Activated naive CD4-positive, alpha-beta T cell treated with anti-CD3 and anti-CD28 coated beads, Interleukin-2, amount 10 ng/mL, durations not matched to agents 7 days and 5 days (primary cell): ENCODE data around the gene ARHGAP1.
"Not testable (repeated sequence)": the region's sequence is repeated elsewhere in the genome, so short reads cannot be mapped to it uniquely, and the experiment has no call there.

Source experiments
- CTCF ChIA-PET: fragments of 350-600 bp; sonication (Branson Sonifier 250); formaldehyde crosslinking; loops from one replicate; lab custom pipeline; 2021; ENCODE audit warnings: antibody characterized with exemption; lab: Charles Lee
- DNase-seq: peaks from one replicate; pipeline ENCODE4 v3.0.0-alpha.2; 2020
- H3K27ac Mint-ChIP-seq: one replicate; pipeline ENCODE4 v1.8.0; 2021; ENCODE audit warnings: mild to moderate bottlenecking, moderate library complexity, mixed read lengths
- H3K27me3 Mint-ChIP-seq: one replicate; pipeline ENCODE4 v1.8.0; 2021; ENCODE audit warnings: mild to moderate bottlenecking, mixed read lengths
- H3K36me3 Mint-ChIP-seq: one replicate; pipeline ENCODE4 v1.8.0; 2021; ENCODE audit warnings: mixed read lengths
- H3K4me1 Mint-ChIP-seq: one replicate; pipeline ENCODE4 v1.8.0; 2021; ENCODE audit warnings: mixed read lengths
- H3K4me3 Mint-ChIP-seq: one replicate; pipeline ENCODE4 v1.8.0; 2021; ENCODE audit warnings: mild to moderate bottlenecking, moderate library complexity, mixed read lengths
- H3K9me3 Mint-ChIP-seq: one replicate; pipeline ENCODE4 v1.8.0; 2021; ENCODE audit warnings: mixed read lengths

The ARHGAP1 gene

DNA sequence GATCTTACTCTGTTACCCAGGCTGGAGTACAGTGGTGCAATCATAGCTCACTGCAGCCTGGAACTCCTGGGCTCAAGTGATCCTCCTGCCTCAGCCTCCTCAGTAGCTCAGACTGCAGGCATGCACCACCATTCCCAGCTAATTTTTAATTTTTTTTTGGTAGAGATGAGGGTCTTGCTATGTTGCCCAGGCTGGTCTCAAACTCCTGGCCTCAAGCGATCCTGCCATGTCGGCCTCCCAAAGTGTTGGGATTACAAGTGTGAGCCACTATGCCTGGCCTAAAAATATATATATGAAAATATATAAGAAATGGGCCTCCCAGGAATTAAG lies 17.4 kb upstream of the ARHGAP1 start:
- H3K4me3 Mint-ChIP-seq, DNase-seq, H3K27ac Mint-ChIP-seq, H3K36me3 Mint-ChIP-seq, H3K9me3 Mint-ChIP-seq, CTCF ChIA-PET: not testable (repeated sequence)
- Mint-ChIP-seq H3K4me1 (peaks cover 11% of the 10 kb centered on the region), H3K27me3 (peaks cover 14% of the 10 kb centered on the region)

DNA sequence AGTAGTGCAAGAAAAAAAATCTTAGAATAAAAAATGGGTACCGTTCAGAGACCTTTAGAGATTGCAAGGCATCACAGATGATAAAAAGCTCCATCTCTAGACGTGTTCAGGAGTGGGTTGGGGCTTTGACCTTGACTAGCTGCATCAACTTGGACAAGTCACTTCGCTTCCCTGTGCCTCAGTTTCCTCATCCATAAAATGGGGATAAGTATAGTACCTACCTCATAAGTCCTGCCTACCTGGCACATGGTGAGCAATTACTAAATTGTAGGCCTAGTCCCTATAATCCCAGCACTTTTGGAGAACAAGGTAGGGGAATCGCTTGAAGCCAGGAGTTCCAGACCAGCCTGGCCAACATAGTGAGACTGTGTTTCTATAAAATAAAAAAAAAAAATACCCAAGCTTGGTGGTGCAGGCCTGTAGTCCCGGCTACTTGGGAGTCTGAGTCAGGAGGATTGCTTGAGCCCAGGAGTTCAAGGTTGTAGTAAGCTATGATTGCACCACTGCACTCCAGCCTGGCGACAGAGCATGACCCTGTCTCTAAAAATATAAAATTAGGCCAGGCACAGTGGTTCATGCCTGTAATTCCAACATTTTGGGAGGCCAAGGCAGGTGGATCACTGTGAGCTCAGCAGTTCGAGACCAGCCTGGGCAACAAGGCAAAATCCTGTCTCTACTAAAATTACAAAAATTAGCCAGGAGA lies 12.6 kb upstream of the ARHGAP1 start:
- Mint-ChIP-seq H3K27me3 (no peaks in the 10 kb centered on the region), H3K36me3 (peaks cover 2% of the 10 kb centered on the region), H3K27ac (no peak overlapping the region)

DNA sequence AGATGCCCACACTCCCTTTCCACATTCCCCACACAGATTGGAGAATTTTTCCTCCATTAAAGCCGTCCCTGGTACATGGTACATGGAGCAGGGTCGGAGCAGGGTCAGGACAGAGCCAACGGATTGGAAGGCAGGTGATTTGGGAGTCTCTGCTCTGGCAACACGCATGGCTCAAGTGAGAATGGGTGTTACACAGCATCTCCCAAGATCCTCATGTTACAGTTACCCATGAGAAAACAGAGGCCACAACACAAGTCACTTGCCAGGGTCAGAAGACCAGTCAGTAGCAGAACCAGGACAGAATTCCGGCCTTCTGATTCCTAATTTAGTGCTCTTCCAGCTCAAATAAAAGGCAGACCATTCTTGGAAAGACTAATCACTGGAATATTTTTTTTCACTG lies 10.9 kb upstream of the ARHGAP1 start:
- CTCF ChIA-PET = no interaction called here
- H3K4me3 Mint-ChIP-seq = no peak overlapping the region
- no peak overlapping the region for H3K27ac Mint-ChIP-seq
- no peak for DNase-seq
- no peaks in the 10 kb centered on the region for H3K4me1 Mint-ChIP-seq
- no peaks in the 10 kb centered on the region for H3K9me3 Mint-ChIP-seq
- H3K27me3 Mint-ChIP-seq = no peaks in the 10 kb centered on the region
- peaks cover 17% of the 10 kb centered on the region for H3K36me3 Mint-ChIP-seq

More for the DNA sequence above, 12.6 kb upstream of the ARHGAP1 start:
- no peak for DNase-seq
- no peak overlapping the region for H3K4me3 Mint-ChIP-seq
- peaks cover under 1% of the 10 kb centered on the region for H3K4me1 Mint-ChIP-seq
- CTCF ChIA-PET = no interaction called here
- no peaks in the 10 kb centered on the region for H3K9me3 Mint-ChIP-seq

DNA sequence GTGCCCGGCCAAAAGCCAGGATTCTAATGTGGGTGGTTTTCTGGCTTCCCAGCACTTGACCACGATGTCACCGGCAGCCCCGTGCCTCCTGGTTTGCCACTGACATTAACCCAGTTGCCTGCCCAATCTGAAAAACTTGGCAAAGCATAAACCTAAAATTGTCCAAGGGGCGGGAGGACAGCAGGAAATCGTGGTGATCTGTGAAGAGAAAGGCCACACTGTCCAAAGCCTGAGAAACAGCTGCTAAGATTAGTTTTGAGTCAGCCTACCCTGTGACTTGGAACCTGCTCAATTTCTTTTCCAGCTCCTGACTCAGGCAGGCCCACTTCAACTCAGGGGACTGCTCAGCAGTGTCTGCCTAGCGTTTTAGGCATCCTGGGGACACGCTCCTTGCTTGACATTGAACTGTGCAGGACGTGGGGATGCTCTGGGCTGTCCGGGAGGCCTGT lies 10.4 kb upstream of the ARHGAP1 start:
- CTCF ChIA-PET = no interaction called here
- Mint-ChIP-seq H3K4me1 (no peaks in the 10 kb centered on the region), H3K9me3 (no peaks in the 10 kb centered on the region), H3K27me3 (no peaks in the 10 kb centered on the region), H3K4me3 (no peak overlapping the region), H3K27ac (no peak overlapping the region), H3K36me3 (peaks cover 21% of the 10 kb centered on the region)
- no peak for DNase-seq

DNA sequence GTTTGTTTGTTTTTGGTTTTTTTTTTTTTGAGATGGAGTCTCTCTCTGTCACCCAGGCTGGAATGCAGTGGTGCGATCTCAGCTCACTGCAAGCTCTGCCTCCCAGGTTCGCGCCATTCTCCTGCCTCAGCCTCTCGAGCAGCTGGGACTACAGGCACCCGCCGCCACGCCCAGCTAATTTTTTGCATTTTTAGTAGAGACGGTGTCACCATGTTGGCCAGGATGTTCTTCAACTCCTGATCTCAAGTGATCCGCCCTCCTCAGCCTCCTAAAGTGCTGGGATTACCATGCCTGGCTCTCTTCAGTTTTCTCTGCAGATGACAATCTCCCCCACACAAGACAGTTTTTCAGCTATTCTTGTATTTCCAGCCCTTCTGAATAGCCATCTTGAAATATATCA lies 8.9 kb upstream of the ARHGAP1 start:
- H3K4me1 Mint-ChIP-seq, H3K27ac Mint-ChIP-seq, H3K9me3 Mint-ChIP-seq, H3K27me3 Mint-ChIP-seq, DNase-seq, CTCF ChIA-PET, H3K4me3 Mint-ChIP-seq: not testable (repeated sequence)
- peaks cover 27% of the 10 kb centered on the region for H3K36me3 Mint-ChIP-seq

DNA sequence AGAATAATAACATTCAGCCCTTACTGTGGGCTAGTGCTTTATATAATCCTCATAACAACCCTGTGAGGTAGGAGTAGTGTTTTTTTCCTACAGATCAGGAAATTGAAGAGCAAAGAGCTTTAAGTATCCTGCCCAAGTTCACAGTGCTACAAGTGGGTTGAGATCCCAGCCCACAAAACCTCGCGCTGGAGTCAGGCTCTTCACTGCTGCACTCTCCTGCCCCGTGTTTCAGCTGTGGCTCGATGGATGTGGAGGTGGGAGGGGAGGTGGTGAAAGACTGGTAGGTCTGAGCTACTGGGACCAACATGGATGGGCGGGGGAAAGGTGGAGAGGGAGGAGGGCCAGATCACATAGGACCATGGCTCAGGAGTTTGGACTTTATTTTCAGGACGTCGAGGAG lies 6.5 kb upstream of the ARHGAP1 start:
- no peaks in the 10 kb centered on the region for H3K9me3 Mint-ChIP-seq
- H3K27ac Mint-ChIP-seq = no peak overlapping the region
- peaks cover 41% of the 10 kb centered on the region for H3K36me3 Mint-ChIP-seq
- peaks cover 18% of the 10 kb centered on the region for H3K4me1 Mint-ChIP-seq
- DNase-seq = no peak
- no peaks in the 10 kb centered on the region for H3K27me3 Mint-ChIP-seq
- CTCF ChIA-PET = no interaction called here
- no peak overlapping the region for H3K4me3 Mint-ChIP-seq

DNA sequence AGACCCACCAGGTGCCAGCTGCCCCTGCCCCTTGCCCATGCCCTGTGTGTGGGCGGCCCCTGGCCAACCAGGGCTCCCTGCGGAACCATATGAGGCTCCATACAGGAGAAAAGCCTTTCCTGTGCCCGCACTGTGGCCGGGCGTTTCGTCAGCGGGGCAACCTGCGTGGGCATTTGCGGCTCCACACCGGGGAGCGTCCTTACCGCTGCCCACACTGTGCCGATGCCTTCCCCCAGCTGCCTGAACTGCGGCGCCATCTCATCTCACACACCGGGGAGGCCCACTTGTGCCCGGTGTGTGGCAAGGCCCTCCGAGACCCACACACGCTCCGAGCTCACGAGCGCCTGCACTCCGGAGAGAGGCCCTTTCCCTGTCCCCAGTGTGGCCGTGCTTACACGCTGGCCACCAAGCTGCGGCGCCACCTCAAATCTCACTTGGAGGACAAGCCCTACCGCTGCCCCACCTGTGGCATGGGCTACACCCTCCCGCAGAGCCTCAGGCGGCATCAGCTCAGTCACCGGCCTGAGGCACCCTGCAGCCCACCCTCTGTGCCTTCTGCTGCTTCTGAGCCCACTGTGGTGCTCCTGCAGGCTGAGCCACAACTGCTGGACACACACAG lies 4.8 kb upstream of the ARHGAP1 start:
- H3K27ac Mint-ChIP-seq = no peak overlapping the region
- no peaks in the 10 kb centered on the region for H3K9me3 Mint-ChIP-seq
- H3K4me1 Mint-ChIP-seq = peaks cover 32% of the 10 kb centered on the region
- DNase-seq = no peak
- H3K27me3 Mint-ChIP-seq = no peaks in the 10 kb centered on the region
- CTCF ChIA-PET = no interaction called here
- peaks cover 54% of the 10 kb centered on the region for H3K36me3 Mint-ChIP-seq
- H3K4me3 Mint-ChIP-seq = no peak overlapping the region

DNA sequence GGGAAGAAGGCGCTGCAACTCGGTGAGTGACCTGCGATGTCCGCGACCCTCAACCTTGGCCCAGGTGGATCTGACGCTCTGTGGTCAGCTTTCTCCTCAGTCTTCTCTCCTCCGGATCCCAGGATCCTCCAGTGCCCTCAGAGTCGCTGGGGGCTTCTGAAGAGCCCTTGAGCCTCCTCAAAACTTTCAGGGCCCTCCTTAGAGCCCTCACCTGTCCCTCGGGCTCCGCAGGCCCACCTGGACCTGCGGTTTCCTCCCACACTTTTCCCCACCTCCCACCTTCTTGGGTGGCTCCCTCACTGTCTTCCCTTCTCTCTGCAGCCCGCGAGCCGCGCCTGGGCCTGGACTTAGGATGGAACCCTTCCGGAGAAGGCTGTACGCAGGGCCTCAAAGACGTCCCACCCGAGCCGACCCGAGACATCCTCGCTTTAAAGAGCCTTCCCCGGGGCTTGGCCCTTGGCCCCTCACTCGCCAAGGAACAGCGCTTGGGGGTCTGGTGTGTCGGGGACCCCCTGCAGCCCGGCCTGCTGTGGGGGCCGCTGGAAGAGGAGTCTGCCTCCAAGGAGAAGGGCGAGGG lies 747 bp upstream of the ARHGAP1 start:
- CTCF ChIA-PET = interaction anchor here (0.8 to 2.0 kb wide), 3 partner anchors 30 to 450 kb away, joined by 3 to 11 read pairs (median 3); no protein-coding TSS in a partner anchor
- Mint-ChIP-seq H3K27me3 (no peaks in the 10 kb centered on the region), H3K9me3 (no peaks in the 10 kb centered on the region), H3K36me3 (peaks cover 49% of the 10 kb centered on the region), H3K4me3 (peak overlapping the region; percentile 99), H3K4me1 (peaks cover 59% of the 10 kb centered on the region), H3K27ac (peak overlapping the region; percentile 98)
- peak; percentile 28 for DNase-seq

DNA sequence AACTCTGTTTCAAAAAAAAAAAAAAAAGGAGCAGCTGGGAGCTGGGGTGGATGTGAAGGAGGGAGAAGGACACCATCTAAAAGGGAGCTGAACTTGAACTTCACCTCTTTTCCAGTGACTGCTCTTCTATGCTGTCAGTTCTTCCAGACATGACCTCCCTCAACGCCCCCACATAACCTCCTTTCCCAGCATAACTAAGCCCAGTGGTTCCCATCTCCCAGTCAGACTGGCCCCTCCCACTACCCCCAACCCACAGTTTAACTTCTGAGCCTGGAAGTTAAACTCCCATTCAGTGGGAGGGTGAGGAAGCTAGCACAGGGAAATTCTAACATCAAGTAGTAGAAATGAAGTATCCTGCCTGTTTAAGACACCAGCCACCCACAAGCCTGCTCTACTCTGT lies 1.8 kb downstream of the ARHGAP1 start:
- Mint-ChIP-seq H3K27me3 (no peaks in the 10 kb centered on the region), H3K27ac (peak overlapping the region; percentile 76), H3K9me3 (no peaks in the 10 kb centered on the region), H3K4me3 (peak overlapping the region; percentile 99), H3K4me1 (peaks cover 62% of the 10 kb centered on the region), H3K36me3 (peaks cover 53% of the 10 kb centered on the region)
- CTCF ChIA-PET = interaction anchor here (1.0 to 1.1 kb wide), 2 partner anchors 29 to 80 kb away, joined by 3 to 5 read pairs; no protein-coding TSS in a partner anchor
- no peak for DNase-seq

DNA sequence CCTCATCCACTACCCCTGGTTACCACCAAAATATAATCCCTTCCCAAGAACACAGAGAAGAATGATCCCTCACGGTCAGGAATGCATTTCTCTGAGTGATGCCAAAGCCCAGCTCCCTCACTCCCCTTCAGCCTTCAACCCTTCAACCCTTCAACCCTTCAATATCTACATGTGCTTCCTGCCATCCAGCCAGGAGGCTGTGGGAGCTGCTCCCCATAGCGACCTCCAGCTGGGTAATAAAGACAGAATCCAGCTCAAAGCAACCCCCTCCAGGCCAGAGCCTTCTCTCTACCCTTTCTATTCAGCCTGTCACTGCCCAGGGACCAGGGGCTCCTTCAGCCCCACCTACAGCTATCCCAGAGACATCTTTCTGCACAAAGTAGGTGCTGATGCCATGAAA lies 2.7 kb downstream of the ARHGAP1 start:
- DNase-seq = no peak
- no peaks in the 10 kb centered on the region for H3K27me3 Mint-ChIP-seq
- CTCF ChIA-PET = interaction anchor here (0.5 to 1.1 kb wide), 2 partner anchors 29 to 100 kb away, joined by 3 read pairs; no protein-coding TSS in a partner anchor
- peaks cover 53% of the 10 kb centered on the region for H3K4me1 Mint-ChIP-seq
- H3K36me3 Mint-ChIP-seq = peaks cover 48% of the 10 kb centered on the region
- H3K9me3 Mint-ChIP-seq = no peaks in the 10 kb centered on the region
- H3K27ac Mint-ChIP-seq = no peak overlapping the region
- peak overlapping the region; percentile 19 for H3K4me3 Mint-ChIP-seq

DNA sequence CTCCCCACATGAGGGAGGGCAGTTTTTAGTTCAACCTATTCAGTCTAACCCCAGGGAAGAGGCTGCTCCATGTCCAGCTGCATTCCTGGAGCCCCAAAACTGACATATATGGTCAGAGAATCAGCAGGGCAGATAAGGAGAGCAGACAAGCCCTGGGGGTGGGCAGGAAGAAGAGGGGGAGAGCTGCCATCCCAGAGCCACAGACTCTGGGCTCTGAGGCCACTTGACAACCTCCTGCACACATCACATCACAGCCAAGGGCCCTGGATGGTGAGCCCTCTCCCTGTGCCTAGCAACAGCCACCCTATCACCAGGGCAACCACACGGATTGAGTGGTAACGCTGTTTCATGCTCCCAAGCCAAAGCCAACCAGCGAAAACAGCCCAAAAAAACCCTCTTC lies 3.1 kb downstream of the ARHGAP1 start:
- Mint-ChIP-seq H3K9me3 (no peaks in the 10 kb centered on the region), H3K4me3 (no peak overlapping the region), H3K4me1 (peaks cover 49% of the 10 kb centered on the region), H3K27ac (no peak overlapping the region), H3K27me3 (no peaks in the 10 kb centered on the region), H3K36me3 (peaks cover 46% of the 10 kb centered on the region)
- DNase-seq = no peak
- CTCF ChIA-PET = no interaction called here

DNA sequence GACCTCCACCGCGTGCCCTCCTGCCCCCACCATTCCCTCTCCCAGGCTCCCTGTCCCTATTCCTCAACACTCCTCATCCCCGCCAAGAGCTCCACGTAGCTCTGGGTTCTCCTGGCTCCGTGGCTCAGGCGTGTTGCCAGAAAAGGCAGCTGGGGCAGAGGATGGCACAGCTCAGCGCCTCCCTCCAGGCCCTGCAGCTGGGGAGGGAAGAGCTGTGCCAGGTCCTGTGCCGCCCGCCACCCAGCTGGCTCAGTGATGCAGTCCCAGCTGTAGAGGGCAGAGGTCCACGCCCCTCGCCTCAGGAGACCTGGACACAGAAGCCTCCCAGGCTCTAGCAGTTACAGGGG lies 4.2 kb downstream of the ARHGAP1 start:
- Mint-ChIP-seq H3K4me1 (peaks cover 39% of the 10 kb centered on the region), H3K36me3 (peaks cover 40% of the 10 kb centered on the region), H3K9me3 (no peaks in the 10 kb centered on the region), H3K27ac (no peak overlapping the region), H3K27me3 (no peaks in the 10 kb centered on the region), H3K4me3 (no peak overlapping the region)
- CTCF ChIA-PET = interaction anchor here (1.2 kb wide), 1 partner anchor 25 kb away, joined by 5 read pairs; no protein-coding TSS in a partner anchor
- no peak for DNase-seq

DNA sequence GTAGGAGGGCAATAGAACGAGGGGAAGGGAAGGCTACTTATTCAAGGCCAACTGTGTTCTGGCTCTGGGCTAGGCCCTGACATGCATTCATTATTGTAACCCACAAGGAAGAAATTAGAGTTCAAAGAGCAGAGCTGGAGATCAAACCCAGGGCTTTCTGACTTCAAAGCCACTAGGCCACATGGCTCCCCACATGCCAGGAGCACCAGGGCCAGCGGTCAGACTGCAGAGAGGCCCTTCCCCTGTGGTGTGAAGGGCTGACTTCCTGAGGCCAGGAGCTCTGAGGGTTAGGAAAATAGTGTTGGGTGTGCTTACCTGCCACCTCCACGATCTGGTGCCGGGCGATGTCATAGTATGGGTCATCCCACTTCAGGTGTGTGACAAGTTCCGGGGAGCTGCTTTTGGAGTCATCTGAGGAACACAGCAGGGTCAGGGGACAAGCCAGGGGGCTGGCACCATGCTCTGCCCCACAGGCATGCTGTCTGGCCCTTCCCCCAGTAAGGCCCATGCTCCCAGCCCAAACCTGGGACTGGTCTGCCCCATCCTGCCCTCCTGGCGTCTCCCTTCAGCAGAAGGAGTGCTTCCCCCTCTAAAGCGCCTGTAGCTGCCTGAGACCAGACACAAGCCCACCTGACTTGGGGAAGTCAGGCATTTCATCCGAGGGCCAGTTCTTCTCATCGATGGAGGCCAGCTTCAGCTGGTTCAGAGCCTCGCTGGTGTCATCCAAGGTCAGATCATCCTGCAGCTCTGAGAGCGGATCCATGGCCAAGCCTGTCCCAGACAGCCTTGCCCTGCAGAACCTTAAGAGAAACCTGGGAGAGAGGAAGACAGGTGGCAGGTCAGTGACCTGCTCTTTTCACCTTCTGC lies 4.8 kb downstream of the ARHGAP1 start:
- DNase-seq = no peak
- Mint-ChIP-seq H3K27ac (no peak overlapping the region), H3K4me3 (no peak overlapping the region), H3K4me1 (peaks cover 36% of the 10 kb centered on the region), H3K27me3 (no peaks in the 10 kb centered on the region), H3K36me3 (peaks cover 38% of the 10 kb centered on the region), H3K9me3 (no peaks in the 10 kb centered on the region)
- CTCF ChIA-PET = interaction anchor here (1.2 kb wide), 1 partner anchor 25 kb away, joined by 5 read pairs; no protein-coding TSS in a partner anchor

DNA sequence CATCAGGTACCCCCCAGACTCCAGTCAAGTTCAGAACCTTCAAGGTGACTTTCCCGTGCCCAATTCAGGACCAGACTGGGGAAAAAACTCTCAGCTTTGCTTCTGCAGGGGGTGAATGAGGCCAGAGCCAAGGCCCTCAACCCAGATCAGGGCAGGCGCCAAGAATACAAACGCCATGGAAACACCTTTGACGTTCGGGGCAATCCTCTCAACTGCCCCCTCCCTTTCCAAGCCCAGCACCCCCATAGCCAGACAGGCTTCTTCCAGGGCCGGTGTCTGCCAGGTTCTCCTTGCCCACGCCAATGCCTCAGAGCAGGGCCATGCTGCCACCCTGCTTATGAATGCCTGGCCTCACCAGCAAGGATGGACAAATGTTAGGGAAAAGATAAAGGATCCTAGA lies 5.8 kb downstream of the ARHGAP1 start:
- H3K27me3 Mint-ChIP-seq = no peaks in the 10 kb centered on the region
- DNase-seq = no peak
- H3K9me3 Mint-ChIP-seq = no peaks in the 10 kb centered on the region
- peaks cover 39% of the 10 kb centered on the region for H3K36me3 Mint-ChIP-seq
- CTCF ChIA-PET = no interaction called here
- H3K4me3 Mint-ChIP-seq = no peak overlapping the region
- H3K4me1 Mint-ChIP-seq = peaks cover 28% of the 10 kb centered on the region
- no peak overlapping the region for H3K27ac Mint-ChIP-seq
